ENCODE measurements around the gene MCC.

Gene MCC

DNA sequence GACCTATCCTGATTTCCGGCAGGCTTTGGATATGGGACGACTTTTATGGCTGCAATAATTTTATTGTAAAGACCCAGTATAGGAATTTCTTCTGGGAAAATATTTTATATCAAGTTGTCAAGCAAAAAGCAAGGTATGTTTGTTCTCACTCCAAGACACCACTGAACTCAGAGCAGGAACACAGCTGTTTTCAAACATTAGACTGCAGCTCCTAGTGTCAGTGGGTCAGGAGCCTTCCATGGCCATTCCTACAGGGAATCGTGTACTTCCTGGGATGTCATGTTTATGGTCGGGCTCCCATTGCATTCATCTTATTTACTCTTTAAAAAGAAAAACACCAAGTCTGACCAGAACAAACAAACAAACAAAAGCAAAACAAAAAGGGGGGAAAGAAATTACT, 278.8 kb downstream of the MCC start:
- DNase-seq (ENCODE audit: extremely low read depth in 1 of 2, low read depth in 1 of 2) = no peak

DNA sequence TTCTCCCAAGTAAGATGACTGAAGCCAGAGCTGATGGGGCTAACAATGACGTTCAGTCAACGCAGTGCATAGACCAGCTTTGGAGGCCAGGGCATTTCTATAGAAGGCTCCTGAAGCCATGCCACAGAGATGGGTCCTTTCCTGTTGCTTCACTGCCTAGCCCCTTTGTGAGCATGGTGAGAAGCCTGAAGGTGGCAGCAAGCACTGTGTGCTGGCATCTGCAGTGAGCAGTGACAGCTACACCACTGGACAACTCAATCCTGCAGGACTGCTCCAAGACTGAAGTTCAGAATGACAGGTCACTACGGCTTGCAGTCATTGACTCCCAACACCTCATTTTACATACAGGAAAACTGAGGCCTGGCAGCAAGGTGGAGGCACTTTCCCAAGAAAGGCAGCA, 282.4 kb downstream of the MCC start:
- no peak for DNase-seq (ENCODE audit: extremely low read depth in 1 of 2, low read depth in 1 of 2)

DNA sequence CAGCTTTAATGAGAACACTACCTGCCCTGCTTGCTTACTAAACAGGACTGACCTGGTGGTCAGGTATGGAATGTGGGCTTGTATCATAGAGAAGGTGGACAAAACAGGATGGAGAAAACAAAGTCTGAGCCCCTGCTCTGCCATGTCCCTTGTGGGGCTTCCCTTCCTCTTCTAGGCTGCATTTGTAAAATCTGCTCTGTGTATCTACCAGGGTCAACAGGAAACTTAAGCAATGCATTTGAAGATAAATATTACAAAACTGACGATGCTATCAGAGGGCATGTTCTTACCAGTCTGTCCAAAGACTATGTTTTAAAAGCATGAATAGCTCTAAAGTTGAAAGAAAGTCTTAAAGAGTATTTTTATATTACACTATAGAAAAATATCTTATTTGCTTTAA, 282.9 kb downstream of the MCC start:
- DNase-seq (ENCODE audit: extremely low read depth in 1 of 2, low read depth in 1 of 2) = no peak

DNA sequence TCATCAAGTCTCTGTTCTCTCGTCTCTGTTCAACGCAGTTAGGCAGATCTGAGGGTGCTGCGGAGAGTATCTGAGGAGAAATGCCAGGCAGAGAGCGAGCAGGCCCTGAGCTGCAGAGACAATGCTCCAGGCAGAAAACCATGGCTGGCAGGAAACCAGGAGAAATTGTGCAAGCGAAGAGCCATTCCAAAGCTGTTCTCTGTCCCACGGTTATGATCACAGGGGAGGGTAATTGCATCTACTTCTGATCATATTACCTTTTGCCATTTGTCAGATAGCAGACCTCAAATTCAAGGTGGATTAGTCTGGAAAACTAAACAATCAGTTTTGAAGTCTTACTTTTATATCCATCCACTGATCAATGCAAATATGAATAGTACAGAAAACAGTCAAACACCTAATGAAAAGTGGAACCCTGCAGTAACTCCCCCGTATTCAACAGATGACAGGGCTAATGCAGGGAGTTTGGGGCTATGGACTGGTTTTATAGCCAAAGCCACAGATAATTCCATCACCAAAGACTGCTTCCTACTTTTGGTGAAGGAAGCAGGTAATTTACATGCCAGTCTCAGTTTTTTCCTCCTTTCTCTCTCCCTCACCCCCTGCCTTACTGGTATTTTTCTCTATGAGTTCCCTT, 283.6 kb downstream of the MCC start:
- DNase-seq (ENCODE audit: extremely low read depth in 1 of 2, low read depth in 1 of 2) = no peak

DNA sequence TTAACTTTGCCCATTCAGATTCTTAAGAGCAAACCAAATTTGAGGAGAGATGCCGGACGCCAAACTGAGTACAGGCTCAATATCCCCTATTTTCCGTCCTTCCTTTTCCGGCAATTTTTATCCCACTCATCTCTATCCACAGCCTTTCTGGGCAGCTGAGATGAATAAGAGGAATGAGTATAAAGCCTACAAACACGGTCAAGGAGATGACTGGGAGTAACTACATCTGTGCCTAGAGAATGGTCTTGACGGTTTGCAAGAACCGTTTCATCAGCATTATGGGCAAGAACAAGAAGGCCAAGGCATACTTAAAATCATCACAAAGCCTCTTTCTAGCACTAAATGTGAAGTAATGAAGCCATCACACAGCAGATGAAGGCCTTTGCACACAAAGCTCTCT, 284.3 kb downstream of the MCC start:
- DNase-seq (ENCODE audit: extremely low read depth in 1 of 2, low read depth in 1 of 2) = no peak

DNA sequence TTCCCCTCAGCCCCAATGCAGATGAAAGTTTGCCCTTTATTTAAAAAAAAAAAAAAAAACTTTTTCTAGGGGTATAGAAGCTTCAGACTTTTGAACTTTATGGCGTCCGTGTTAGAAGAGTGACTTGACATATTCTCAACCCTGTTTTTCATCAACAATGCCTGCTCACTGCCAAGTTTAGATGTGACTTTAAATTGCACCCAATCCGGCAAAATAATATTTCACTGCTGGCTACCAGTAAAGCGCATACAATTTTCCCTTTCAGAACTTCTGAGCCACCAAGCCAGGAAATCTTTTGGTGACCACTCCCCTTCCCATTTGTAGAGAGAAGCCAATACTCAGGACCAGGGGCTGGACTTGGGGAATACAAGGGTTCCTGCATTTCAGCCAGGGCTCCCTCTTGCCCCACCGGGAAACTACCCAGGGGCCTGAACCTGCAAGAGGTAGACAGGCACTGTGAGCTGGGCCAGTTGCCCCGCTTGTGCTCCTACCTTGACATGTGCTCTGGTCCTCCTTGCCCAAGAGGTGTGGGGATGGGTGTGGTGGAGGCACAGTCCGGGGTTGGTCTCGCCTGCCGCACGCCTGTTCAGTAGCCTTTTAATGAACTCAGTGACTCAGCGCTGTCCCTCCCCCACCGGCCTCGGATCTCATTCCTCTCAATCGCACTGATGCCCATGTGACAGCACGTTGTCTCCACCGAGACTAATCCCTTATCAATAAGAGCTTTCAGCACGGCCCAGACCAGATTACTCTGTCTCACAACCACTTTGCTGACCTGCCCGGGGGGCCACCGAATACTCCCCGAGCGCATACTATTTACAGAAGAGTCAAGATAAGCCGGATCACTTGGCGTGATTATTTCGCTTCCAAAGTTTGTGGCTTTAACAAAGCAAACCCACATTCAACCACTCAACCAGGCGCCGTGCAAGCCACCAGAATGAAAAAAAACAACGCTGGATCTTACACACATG, 285.2 kb downstream of the MCC start:
- DNase-seq (ENCODE audit: extremely low read depth in 1 of 2, low read depth in 1 of 2) = no peak

DNA sequence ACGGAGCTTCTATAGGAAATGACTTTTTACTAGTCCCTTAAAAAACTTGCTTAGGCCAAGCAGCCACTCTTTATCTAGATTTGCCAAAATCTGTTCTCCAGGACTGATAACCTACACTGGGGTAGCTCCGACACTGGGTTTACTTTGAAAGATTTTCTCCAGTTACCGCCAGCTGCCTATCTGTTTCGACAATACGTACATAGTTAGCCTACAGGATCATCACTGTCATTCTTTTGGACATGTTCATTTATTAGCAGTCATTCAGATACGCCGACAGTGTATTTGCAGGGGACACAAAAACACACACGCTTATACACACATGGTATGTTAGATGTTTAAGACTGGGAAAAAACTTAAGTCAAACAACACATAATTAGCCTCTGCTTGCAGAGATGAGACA, 286.0 kb downstream of the MCC start:
- DNase-seq (ENCODE audit: extremely low read depth in 1 of 2, low read depth in 1 of 2) = no peak

DNA sequence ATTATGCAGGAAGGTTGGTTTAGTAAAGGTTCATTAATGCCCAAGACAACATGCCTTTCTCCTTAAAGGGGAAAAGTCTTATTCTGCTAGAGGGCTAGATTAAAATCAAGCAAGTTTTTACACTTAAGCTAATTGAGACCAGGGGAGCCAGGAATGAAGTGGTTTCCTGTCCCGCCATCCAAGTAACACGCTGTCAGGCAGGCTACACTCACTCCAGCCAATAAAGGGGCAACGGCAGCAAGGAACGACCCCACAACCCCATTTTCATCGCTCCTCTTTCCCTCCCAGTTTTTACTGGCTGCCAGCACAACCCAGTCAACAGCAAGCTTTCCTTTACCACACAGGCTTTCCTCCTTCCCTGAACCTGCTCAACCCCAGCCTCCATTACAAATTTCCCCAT, 286.5 kb downstream of the MCC start:
- DNase-seq (ENCODE audit: extremely low read depth in 1 of 2, low read depth in 1 of 2) = no peak

DNA sequence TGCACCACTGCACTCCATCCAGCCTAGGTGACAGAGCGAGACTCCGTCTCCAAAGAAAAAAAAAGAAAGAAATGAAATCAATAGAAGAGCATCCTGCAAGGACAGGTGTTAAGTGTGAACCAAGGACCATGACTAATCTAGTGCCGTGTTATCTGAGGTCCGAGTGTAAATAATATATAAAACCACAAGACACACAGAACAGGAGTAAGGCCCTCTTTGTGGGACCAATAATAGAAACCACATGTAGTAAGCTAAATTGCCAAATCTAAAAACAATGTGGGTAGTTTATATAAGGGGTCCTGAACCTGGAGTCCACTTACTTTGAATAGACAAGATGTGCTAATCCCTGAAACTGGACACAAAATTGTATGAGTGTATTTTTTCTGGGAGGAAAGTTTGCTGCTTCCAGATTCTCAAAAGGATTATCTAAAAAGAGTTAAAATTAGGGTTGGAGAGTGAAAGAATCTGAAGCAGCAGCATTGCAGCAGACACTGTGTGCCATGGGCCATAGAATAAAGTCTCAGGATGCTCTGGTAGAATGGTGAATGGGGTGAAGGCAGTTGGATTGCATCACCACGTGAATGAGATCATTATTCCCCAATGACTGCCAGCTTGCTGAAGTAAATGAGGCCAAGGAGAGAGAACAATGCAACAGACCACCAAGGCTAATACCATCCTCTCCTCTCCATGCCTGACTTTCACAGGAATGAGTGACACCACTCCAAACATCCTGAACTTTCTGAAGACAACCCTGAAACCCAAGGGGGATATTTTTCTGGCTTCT, 288.9 kb downstream of the MCC start:
- no peak for DNase-seq (ENCODE audit: extremely low read depth in 1 of 2, low read depth in 1 of 2)

DNA sequence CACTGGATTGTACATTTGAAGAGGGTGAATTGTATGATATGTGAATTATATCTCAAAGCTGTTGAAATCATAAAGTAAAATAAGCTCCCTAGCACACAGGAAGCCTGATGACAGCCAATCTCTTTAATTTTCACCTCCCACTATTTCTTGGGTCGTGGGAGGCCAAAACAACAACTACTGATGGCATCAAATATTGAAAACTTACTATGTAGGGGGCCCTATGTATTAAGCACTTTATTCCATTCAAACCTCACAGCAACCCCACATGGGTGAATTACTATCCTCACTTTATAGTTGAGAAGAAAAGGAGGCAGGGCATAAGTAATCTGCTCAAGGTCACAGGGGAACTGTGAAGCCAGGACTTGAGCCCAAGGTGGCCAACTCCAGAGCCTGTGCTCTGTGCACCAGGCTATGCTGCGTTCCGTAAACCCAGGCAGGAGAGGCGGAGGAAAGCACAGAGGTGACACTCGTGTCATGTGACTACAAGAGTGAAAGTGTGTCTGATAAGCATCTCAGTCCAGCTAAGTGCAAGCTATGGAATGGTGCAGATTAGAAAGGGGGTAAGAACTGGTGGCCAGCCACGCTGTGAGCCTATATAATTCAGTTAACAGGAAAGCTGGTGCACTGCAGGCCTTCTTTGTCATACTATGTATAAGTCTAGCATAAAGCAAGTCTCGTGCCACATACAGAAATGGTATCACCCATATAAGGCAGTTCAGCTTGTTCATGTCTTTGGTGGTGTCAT, 290.6 kb downstream of the MCC start:
- DNase-seq (ENCODE audit: extremely low read depth in 1 of 2, low read depth in 1 of 2) = no peak

DNA sequence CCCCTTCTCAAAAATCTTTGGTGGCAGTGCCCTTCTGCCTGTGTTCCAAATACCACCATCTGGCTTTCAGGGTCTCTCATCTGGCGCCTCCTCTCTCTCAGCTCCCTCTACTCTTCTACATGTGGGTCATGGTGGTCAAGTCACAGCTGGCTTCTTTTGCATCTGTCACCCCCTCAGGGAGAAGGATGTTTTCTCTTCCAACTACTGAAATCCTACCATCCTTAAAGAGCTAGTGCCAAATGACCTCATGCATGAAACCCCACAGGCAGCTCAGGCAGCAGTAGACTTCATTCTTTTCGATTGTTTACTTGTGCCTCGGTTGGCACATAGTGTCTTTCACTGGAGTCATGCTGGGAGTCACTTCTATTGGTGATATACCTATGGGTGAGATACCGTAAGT, 292.5 kb downstream of the MCC start:
- no peak for DNase-seq (ENCODE audit: extremely low read depth in 1 of 2, low read depth in 1 of 2)

DNA sequence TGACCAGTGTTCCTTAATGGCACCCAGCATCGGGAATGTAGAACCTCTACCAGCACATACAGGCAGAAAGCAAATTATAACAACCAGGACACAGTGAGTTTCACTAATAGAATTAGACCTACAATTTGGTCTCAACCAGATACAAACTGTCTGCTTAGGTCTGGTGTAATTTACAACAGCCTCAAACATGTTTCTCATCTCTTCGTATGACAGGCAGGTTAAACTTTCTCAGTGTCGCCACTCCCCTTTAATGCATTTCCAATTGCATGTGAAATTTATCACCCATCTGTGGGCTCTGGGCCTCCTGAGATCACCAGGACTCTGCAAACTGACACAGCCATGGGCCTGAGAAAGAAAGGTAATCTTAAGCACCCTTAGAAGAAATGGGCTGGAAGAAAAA, 293.0 kb downstream of the MCC start:
- no peak for DNase-seq (ENCODE audit: extremely low read depth in 1 of 2, low read depth in 1 of 2)

DNA sequence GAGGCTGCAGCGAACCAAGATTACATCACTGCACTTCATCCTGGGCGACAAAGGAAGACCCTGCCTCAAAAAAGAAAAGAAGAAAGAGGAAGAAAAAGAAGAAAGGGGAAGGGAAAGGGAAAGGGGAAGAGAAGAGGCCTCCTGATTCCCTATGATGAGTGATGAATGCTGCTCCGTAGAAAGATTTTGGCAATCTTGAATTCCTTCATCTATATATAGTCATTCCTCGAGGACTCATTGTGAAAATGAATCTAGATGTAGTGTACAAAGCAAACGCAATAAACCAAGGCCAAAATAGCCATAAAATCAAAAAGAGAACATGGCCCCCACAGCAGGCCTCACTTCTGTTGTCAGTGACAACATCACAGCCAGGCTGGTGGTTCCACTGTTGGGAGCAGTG, 293.7 kb downstream of the MCC start:
- no peak for DNase-seq (ENCODE audit: extremely low read depth in 1 of 2, low read depth in 1 of 2)

DNA sequence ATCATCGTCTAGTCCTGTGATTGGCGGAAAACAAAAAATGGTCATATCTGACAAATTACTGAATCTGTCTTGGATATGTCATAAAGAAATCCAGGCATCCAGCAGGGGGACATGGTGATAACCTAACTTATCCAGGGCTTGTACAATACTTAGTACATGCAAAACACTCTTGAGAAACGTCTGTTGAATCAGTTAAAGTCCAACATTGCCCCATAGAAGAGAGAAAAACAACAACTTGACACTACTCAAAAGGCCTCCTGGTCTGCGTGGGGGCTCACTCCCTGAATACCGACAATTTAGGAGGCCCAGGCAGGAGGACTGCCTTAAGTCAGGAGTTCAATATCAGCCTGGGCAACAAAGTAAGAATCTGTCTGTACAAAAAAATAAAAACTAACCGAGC, 294.1 kb downstream of the MCC start:
- DNase-seq (ENCODE audit: extremely low read depth in 1 of 2, low read depth in 1 of 2) = no peak

DNA sequence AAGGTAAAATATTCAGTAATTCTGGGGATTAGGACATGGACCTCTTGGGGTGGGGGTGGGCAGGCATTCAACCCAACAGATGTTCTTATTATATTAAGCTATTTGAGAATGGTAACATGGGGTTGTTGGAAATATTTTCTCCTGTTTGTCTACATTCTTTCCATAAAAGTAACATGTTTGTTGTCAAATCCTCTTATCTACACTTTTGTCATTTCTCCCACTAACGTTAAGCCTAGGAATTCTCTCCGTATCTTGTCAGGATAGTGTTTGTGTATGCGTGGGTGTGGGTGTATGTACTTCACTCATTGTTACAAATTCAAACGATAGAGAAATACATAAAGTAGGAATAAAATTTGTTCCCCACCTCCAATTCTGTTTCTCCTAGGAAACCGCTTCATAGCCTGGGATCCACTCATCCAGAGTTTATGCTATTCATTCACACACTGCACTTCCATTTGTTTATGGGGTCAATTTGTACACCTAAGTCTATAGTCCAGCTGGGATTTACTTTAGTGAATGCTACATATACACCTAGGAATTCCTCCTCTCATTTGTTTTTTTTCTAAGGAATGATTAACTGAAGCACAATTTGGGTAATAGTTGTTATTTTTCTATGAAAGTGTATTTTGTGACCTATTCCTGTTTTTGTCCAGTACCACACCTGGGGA, 294.8 kb downstream of the MCC start:
- no peak for DNase-seq (ENCODE audit: extremely low read depth in 1 of 2, low read depth in 1 of 2)

DNA sequence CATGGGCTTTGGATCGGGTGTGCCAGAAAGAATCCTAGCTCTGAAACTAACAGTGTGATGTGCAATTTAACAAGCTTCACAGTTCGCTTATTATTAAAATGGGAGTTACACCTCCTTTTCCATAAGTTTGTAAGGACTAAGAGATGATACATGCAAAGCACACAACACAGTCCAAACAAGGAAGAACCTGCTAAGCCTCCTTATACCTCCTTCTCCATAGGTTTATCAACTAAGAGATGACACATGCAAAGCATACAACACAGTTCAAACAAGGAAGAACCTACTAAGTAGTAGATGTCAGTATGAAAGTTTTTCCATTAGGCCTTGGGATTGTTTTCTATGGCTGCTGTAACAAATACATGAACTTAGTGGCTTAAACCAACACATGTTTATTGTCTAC, 295.7 kb downstream of the MCC start:
- DNase-seq (ENCODE audit: extremely low read depth in 1 of 2, low read depth in 1 of 2) = no peak

DNA sequence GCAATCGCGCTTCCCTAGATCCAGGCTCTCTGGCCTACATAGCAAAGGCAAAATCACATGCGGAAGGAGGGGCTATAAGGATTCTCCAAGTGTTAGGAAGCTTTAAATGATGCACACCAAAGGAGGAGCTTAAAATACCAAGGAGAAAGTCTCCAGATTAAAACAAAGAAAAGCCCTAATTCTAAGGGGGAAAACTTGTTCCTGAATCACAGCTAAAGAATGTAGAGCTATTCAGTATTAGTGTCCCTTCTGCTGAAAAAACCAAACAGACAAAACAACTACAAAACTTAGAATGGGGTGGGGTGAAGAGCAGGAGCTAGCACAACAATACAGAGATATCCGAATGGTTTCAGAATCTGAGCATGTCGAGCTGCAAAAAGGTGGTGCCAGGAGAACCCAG, 297.9 kb downstream of the MCC start:
- DNase-seq (ENCODE audit: extremely low read depth in 1 of 2, low read depth in 1 of 2) = no peak

DNA sequence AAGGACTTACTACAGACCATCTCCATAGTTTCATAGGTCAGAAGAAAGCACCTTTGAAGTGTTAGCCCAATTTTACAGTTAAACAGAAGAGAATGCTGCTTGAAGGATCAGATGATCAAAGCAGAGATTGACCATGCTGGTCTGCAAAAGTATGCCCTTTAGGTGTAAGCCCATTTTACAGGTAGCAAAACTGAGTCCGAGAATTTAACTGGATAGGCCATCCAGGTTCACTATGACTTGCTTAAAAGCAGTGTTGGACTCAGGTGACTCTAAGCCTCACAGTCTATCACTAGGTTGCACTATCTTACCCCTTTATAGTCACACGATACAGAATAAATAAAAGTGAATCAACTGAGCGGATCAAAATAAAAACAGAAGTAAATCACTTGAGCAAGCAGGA, 299.0 kb downstream of the MCC start:
- no peak for DNase-seq (ENCODE audit: extremely low read depth in 1 of 2, low read depth in 1 of 2)

DNA sequence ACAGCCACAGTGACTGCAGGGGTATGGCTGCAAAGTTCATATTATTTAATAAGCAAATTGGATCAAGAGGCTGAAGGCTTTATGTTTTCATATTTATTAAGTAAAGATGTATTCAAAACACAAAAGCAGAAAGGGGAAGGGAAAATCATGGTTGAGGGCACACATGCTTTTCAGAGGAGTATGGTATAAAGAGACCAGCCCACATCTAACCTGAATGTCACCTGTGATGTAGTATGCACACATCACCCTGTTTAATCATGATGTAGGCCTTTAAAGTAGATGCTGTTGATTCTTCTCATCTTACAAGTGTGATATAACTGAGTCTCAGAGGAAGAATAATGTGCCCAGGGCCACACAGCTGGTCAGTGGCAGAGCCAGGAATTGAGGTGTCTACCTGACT, 299.8 kb downstream of the MCC start:
- DNase-seq (ENCODE audit: extremely low read depth in 1 of 2, low read depth in 1 of 2) = no peak

DNA sequence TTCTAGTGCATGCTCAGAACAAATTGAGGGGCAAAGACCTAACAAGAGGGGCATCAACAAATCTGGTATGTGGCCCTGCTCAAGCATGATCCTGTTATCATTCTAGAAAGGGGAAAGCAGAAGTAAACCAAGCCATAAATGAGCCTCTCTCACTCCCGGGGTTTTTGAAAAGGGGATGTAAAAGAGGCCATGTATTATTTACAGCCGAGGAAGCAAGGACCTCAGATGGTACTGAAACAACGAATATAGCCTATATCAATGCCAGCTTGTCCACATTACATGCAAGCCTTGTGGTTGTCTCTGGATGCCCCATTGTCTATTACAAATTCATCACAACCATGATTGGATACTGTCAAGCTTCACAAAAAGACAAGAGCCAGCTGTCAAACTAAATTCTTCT, 300.3 kb downstream of the MCC start:
- DNase-seq (ENCODE audit: extremely low read depth in 1 of 2, low read depth in 1 of 2) = no peak

Data from activated CD8-positive, alpha-beta memory T cell treated with anti-CD3 and anti-CD28 coated beads for 1 hour (primary cell).